Measurements from ENCODE around the gene SOWAHD.
A peak's percentile ranks its signal among the peaks of the same experiment; 100 is the strongest.

Gene SOWAHD

DNA sequence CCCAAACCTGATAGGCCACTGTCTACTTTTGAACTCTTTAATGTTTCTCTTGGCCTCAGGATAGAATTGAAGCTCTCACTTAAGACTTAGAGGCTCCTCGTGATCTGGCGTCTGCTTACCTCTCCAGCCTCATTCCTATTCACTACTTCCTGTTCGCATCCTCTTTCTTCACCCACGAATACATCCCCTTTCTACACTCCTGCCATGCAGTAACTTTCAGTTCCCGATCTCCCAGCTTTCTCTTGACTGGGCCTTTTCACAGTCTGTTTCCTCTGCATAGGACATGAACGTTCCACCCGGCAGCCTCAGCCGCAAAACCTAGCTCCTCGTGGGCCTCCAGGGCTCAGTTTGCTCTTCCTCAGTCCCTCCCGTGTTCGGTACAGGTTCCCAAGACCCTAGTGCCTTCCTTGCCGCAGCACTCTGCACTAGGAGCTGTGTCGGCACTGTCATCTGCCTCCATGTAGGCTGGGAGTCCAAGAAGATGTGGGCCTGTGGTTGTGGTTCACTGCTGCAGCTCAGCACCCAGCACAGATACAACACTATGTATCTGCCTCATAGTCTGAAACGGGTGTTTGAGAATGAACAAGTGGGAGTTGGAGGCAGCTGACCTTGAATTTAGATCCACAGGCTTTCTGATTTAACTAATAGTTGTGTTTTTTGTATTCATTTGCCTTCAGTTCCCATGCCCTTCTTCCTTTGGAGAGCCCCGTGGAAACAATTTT lies 17.3 kb downstream of the SOWAHD start:
- H3K9me3 ChIP-seq = no peaks in the 10 kb centered on the region
- intact Hi-C loops (cut with DNase I; ENCODE audit: low total_unique reads) = no loop called here
- no peak overlapping the region for H3K4me3 ChIP-seq
- peaks cover 0 to 1% (median 0%) of the 10 kb centered on the region in 3 donors for H3K36me3 ChIP-seq
- no peaks in the 10 kb centered on the region for H3K4me1 ChIP-seq
- no peak overlapping the region for H3K27ac ChIP-seq
- DNase-seq = no peak
- H3K27me3 ChIP-seq = no peaks in the 10 kb centered on the region
- TF ChIP-seq CTCF (IDR thresholded peaks at IDR 0.05) = no peak

DNA sequence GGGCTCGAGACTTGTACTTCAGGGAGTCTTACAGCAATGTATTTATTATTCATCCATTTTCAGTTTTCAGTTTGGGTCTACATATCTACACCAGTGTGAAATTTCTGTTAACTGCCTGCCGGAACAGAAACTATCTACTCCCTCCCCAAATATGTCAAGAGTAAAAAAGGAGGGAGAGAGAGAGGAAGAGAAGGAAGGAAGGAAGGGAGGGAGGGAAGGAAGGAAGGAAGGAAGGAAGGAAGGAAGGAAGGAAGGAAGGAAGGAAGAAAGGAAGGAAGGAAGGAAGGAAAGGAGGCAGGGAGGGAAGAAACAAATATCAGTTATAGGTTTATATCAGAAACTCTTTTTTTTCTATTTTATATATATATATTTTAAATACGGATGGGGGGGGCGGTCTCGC lies 20.4 kb downstream of the SOWAHD start:
- Histone ChIP-seq H3K9me3 (no peaks in the 10 kb centered on the region), H3K36me3 (peaks cover 0 to 32% (median 0%) of the 10 kb centered on the region in 3 donors), H3K4me1 (no peaks in the 10 kb centered on the region), H3K27me3 (no peaks in the 10 kb centered on the region), H3K4me3 (no peak overlapping the region), H3K27ac (no peak overlapping the region)
- TF ChIP-seq CTCF (IDR thresholded peaks at IDR 0.05) = no peak
- DNase-seq = no peak
- intact Hi-C loops (cut with DNase I; ENCODE audit: low total_unique reads) = no loop called here

DNA sequence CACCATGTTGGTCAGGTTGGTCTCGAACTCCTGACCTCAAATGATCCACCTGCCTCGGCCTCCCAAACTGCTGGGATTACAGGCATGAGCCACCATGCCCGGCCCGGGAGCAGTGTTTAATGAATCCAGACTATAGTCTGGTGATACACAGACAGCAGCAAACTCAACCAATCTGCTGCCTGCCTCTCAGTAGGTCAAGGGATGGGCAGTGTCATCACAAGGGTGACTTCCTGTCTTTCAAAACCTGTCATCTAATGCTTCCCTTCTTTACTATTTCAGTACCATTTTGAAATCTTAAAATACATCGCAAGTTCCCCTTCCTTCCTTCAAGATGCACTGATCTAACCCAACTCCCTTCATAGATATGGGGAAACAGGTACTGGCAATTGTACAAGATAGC lies 24.6 kb downstream of the SOWAHD start:
- intact Hi-C loops (cut with DNase I; ENCODE audit: low total_unique reads) = no loop called here
- Histone ChIP-seq H3K36me3 (peaks cover 0 to 58% (median 24%) of the 10 kb centered on the region in 3 donors), H3K9me3 (no peaks in the 10 kb centered on the region), H3K4me1 (no peaks in the 10 kb centered on the region), H3K27me3 (no peaks in the 10 kb centered on the region), H3K27ac (no peak overlapping the region), H3K4me3 (no peak overlapping the region)
- no peak for TF ChIP-seq CTCF (IDR thresholded peaks at IDR 0.05)
- DNase-seq = no peak

- no peaks in the 10 kb centered on the region for H3K27me3 ChIP-seq
- peaks cover 0 to 16% (median 3%) of the 10 kb centered on the region in 4 donors for H3K4me1 ChIP-seq
- H3K36me3 ChIP-seq = peaks cover 0 to 74% (median 32%) of the 10 kb centered on the region in 3 donors
- no peak overlapping the region for H3K27ac ChIP-seq
- TF ChIP-seq CTCF (IDR thresholded peaks at IDR 0.05) = no peak
- no peak for DNase-seq
- intact Hi-C loops (cut with DNase I; ENCODE audit: low total_unique reads) = no loop called here
- H3K9me3 ChIP-seq = no peaks in the 10 kb centered on the region
- H3K4me3 ChIP-seq = no peak overlapping the region
These were observed 26.5 kb downstream of the SOWAHD start for GRCh38 chrX:119784747-119785446.

GRCh38 chrX:119790977-119791436 lies 32.6 kb downstream of the SOWAHD start:
- intact Hi-C loops (cut with DNase I; ENCODE audit: low total_unique reads) = loop anchor here (5.0 kb wide), 3 partner anchors 61 to 676 kb away; partner anchors contain the start of genes LAMP2 and UPF3B
- peak overlapping the region; percentile 90 to 92 for H3K27ac ChIP-seq
- no peaks in the 10 kb centered on the region for H3K9me3 ChIP-seq
- H3K4me1 ChIP-seq = peaks cover 0 to 22% (median 3%) of the 10 kb centered on the region in 4 donors
- no peak for TF ChIP-seq CTCF (IDR thresholded peaks at IDR 0.05)
- peak; percentile 23 to 64 for DNase-seq
- H3K4me3 ChIP-seq = peak overlapping the region; percentile 70 to 79
- no peaks in the 10 kb centered on the region for H3K27me3 ChIP-seq
- peaks cover 0 to 22% (median 18%) of the 10 kb centered on the region in 3 donors for H3K36me3 ChIP-seq

Measured in tibial artery (tissue), 4 donors.